Measurements from ENCODE around the gene ATXN3L.
A peak's percentile ranks its signal among the peaks of the same experiment; 100 is the strongest.

The ATXN3L gene

DNA sequence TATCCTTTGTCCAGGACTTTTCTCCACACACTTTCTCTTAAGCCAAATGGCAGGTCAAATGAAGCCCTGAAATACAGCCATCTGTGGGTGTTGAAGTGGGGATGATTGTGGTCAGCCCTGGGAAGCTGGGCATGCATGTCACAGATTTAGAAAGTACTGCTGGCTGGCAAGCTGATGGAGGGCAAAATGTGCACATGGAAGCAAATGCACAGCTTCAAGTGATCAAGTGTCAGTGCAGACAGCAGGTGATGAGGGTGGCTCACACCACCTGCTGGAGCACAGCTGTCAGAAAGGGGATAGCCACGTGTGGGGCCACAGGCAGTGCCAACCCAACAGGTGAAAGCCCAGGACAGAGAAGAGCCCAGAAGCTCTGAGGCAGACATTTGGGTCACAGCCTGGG is 40.3 kb upstream of the ATXN3L start:
- no peak for DNase-seq (ENCODE audit: low read depth)
- TF ChIP-seq, protein P1, sequence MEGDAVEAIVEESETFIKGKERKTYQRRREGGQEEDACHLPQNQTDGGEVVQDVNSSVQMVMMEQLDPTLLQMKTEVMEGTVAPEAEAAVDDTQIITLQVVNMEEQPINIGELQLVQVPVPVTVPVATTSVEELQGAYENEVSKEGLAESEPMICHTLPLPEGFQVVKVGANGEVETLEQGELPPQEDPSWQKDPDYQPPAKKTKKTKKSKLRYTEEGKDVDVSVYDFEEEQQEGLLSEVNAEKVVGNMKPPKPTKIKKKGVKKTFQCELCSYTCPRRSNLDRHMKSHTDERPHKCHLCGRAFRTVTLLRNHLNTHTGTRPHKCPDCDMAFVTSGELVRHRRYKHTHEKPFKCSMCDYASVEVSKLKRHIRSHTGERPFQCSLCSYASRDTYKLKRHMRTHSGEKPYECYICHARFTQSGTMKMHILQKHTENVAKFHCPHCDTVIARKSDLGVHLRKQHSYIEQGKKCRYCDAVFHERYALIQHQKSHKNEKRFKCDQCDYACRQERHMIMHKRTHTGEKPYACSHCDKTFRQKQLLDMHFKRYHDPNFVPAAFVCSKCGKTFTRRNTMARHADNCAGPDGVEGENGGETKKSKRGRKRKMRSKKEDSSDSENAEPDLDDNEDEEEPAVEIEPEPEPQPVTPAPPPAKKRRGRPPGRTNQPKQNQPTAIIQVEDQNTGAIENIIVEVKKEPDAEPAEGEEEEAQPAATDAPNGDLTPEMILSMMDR (IDR thresholded peaks at IDR 0.05; ENCODE audit: control insufficient read depth, insufficient read depth, low read depth, low read length, missing control alignments), result no peak
- no peak overlapping the region for H3K4me3 ChIP-seq (ENCODE audit: control insufficient read depth, low read depth, low read length)

DNA sequence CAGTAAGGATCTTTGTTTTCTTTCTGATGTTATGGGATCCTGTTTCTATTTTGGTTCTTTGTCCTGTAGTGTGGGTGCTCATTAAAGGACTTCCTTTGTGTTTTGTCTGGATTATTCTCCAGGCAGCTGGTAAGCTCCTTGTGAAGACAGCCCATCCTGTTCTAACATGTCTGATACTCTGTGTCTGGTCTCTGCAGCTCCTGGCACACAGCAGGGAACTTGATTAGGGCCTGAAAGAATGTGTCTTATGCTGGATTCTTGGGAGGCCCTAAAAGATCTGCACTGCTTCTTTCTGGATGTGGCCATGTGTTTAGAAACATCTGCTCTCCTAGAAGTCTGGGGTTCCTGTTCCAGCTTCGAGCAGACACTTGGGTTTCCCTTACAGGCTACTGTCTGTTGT is 38.1 kb upstream of the ATXN3L start:
- DNase-seq (ENCODE audit: low read depth), result no peak
- TF ChIP-seq, protein P1 (IDR thresholded peaks at IDR 0.05; ENCODE audit: control insufficient read depth, insufficient read depth, low read depth, low read length, missing control alignments), result no peak
- H3K4me3 ChIP-seq (ENCODE audit: control insufficient read depth, low read depth, low read length), result no peak overlapping the region

DNA sequence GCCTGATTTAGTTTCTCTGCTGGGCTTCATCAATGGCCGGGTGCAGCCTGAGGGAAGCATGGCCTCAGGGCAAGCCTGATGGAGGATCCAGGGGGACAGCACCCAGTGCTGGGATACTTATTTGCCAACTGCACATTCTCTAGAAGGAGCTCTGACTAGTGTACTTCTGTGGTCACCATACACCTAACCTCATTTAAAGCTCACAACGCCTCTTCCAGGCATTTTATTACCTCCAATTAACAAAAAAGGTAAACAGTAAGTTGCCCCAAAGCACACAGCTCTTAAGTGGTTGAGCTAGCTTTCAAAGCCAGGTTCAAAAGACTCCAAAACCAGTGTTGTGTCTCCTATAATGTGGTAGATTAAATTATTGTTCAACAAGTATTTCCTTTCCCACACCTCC is 26.8 kb upstream of the ATXN3L start:
- TF ChIP-seq, protein P1 (IDR thresholded peaks at IDR 0.05; ENCODE audit: control insufficient read depth, insufficient read depth, low read depth, low read length, missing control alignments), result no peak
- DNase-seq (ENCODE audit: low read depth), result no peak
- H3K4me3 ChIP-seq (ENCODE audit: control insufficient read depth, low read depth, low read length), result no peak overlapping the region

DNA sequence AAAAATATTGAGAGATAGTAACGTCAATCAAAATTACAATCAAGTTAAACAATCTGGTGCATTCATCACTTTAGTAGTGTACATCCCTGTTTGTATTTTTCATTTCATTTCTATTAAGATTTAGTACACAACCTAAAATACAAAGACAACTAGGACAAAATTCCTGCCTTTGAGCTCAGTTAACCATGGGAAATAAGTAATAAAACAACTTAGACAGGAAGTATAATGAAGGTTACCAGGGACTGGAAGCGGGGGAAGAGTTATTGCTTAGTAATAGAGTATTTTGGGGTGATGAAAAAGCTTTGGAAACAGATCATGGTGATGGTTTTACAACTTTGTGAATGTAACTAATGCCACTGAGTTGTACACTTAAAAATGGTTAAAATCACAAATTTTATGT is 25.6 kb upstream of the ATXN3L start:
- H3K4me3 ChIP-seq (ENCODE audit: control insufficient read depth, low read depth, low read length), result no peak overlapping the region
- no peak for DNase-seq (ENCODE audit: low read depth)

DNA sequence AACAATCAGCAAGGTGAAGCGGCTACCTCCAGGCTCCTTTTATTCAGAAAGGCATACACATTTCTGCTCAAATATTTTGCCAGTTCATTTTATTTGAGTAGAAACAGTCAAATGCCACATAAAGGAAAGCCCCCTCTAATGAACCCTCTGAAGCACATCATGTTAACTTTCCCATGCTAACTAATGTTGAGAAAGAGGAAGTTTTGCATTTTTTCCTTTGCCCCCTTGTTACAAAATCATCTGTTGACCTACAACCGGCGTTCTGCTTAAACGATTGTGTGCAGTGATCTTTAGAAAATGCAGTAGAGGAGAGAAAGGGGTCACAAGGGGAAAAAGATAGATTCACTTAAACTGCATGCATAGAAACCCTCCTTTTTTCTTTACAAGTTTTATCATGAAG is 25.2 kb upstream of the ATXN3L start:
- no peak for DNase-seq (ENCODE audit: low read depth)
- TF ChIP-seq, protein P1 (IDR thresholded peaks at IDR 0.05; ENCODE audit: control insufficient read depth, insufficient read depth, low read depth, low read length, missing control alignments), result no peak
- H3K4me3 ChIP-seq (ENCODE audit: control insufficient read depth, low read depth, low read length), result no peak overlapping the region

More for the DNA sequence above, 25.6 kb upstream of the ATXN3L start:
- TF ChIP-seq, protein P1 (IDR thresholded peaks at IDR 0.05; ENCODE audit: control insufficient read depth, insufficient read depth, low read depth, low read length, missing control alignments), result no peak

DNA sequence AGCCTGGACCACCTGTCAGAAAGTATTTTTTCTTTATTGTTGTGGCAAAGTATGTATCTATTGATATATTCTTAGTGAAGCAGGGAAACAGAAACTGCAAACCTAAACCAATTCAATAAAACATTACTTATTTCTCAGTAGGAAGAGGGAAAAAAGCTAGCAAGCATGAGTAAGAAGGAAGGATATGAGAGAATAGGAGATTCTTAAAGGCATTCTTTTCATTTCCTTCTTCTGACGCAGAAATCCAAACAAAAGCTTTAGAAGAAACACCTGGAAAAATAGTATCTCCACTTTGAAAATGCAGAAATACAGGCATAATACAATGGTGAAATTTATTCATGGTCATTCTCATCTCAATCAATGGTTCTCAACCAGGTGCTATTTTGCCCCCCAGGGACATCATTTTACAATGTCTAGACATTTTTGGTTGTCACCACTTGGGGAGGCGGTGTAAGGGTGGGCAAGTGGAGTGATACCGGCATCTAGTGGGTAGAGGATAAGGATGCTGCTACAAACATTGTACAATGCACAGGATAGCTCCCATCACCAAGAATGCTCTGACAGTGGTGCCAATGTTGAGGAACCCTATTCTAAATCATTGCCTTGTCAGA is 21.7 kb upstream of the ATXN3L start:
- DNase-seq (ENCODE audit: low read depth), result no peak
- TF ChIP-seq, protein P1 (IDR thresholded peaks at IDR 0.05; ENCODE audit: control insufficient read depth, insufficient read depth, low read depth, low read length, missing control alignments), result peak; percentile 7
- no peak overlapping the region for H3K4me3 ChIP-seq (ENCODE audit: control insufficient read depth, low read depth, low read length)
